Transverse colon (tissue), 4 donors: ENCODE data around the gene ZNF324. TPM values are rescaled to one million over a fixed set of nuclear protein-coding genes. Genes with fewer than 3 reads are reported as not detected.

Source experiments
- small RNA-seq, 4 donors: library from RNA; depleted of rRNA; stranded (forward); fragments of <200 nt; gene quantifications; one replicate each; pipeline ENCODE3, GENCODE V24; 2016
- total RNA-seq, 4 donors: library from RNA; depleted of rRNA; stranded (reverse); fragments of >200 nt; gene quantifications; one replicate each; pipeline ENCODE4 v1.1.0, GENCODE V29; 2016

The ZNF324 gene
- total RNA-seq, 4 donors from 2014 or later: 9.4 to 27.5 (median 24.5) TPM

Small RNA genes lying within 50 kb of the gene (small RNA-seq; reads per million reads assigned to genes)
- gene RN7SL693P (0 reads per million in 4 donors), gene RNU6-1337P (0 reads per million in 4 donors)

Other genes with a start within 250 kb of the ZNF324 start
- gene ZNF544, start 238.2 kb upstream of the ZNF324 start, total RNA-seq: 10 to 100 TPM in 3 of 4 donors, 1 to 10 TPM in 1; 8.6 to 62.3 (median 25.1) TPM
- 1 to 10 TPM; 4.6 to 6.6 (median 6.3) TPM for gene ZNF8, start 188.1 kb upstream of the ZNF324 start, total RNA-seq
- 10 to 100 TPM; 13.3 to 58.9 (median 36.2) TPM for gene ERVK3-1, start 161.7 kb upstream of the ZNF324 start, total RNA-seq
- 10 to 100 TPM in 1 of 4 donors, 1 to 10 TPM in 3; 3.0 to 11.6 (median 3.3) TPM for gene ZSCAN22, start 140.1 kb upstream of the ZNF324 start, total RNA-seq
- 10 to 100 TPM in 1 of 4 donors, 1 to 10 TPM in 1, under 1 TPM in 1, not detected in 1; 0.60 to 25.1 (median 3.7) TPM for gene A1BG, start 113.6 kb upstream of the ZNF324 start, total RNA-seq
- gene ZNF497, start 104.3 kb upstream of the ZNF324 start, total RNA-seq: 10 to 100 TPM in 1 of 4 donors, 1 to 10 TPM in 3; 1.3 to 19.3 (median 4.2) TPM
- 10 to 100 TPM in 1 of 4 donors, 1 to 10 TPM in 3; 3.7 to 10.7 (median 6.1) TPM for gene ZNF837, start 86.0 kb upstream of the ZNF324 start, total RNA-seq
- 1,000 to 10,000 TPM in 1 of 4 donors, 100 to 1,000 TPM in 3; 513 to 1,129 (median 743) TPM for gene RPS5, start 79.8 kb upstream of the ZNF324 start, total RNA-seq
- gene RNF225, start 71.4 kb upstream of the ZNF324 start, total RNA-seq: not detected
- 1 to 10 TPM; 3.4 to 8.3 (median 7.3) TPM for gene ZNF584, start 58.4 kb upstream of the ZNF324 start, total RNA-seq
- 1 to 10 TPM; 3.0 to 5.1 (median 3.5) TPM for gene ZNF132, start 26.9 kb upstream of the ZNF324 start, total RNA-seq
- gene ZNF324B, start 15.5 kb upstream of the ZNF324 start, total RNA-seq: 10 to 100 TPM in 1 of 4 donors, 1 to 10 TPM in 3; 3.0 to 10.6 (median 6.3) TPM
- gene ZNF446, start 9.3 kb downstream of the ZNF324 start, total RNA-seq: 10 to 100 TPM in 3 of 4 donors, 1 to 10 TPM in 1; 2.8 to 54.6 (median 18.1) TPM
- 1 to 10 TPM in 3 of 4 donors, not detected in 1; 3.3 to 5.0 (median 4.4) TPM for gene SLC27A5, start 44.9 kb downstream of the ZNF324 start, total RNA-seq
- 10 to 100 TPM; 12.8 to 24.7 (median 18.1) TPM for gene ZBTB45, start 52.7 kb downstream of the ZNF324 start, total RNA-seq
- 100 to 1,000 TPM; 180 to 694 (median 297) TPM for gene TRIM28, start 77.0 kb downstream of the ZNF324 start, total RNA-seq
- 100 to 1,000 TPM in 3 of 4 donors, 10 to 100 TPM in 1; 24.7 to 194 (median 141) TPM for gene CHMP2A, start 88.0 kb downstream of the ZNF324 start, total RNA-seq
- 10 to 100 TPM; 24.2 to 56.9 (median 26.7) TPM for gene UBE2M, start 91.5 kb downstream of the ZNF324 start, total RNA-seq
- gene MZF1, start 106.3 kb downstream of the ZNF324 start, total RNA-seq: 100 to 1,000 TPM in 1 of 4 donors, 10 to 100 TPM in 3; 45.5 to 113 (median 67.1) TPM